PFSK-1 (cell line): ENCODE data around the gene SETSIP.

ENCODE experiments used
- POLR2AphosphoS5 ChIP-seq: IDR thresholded peaks from 2 replicates; pipeline ENCODE4 v1.6.1; 2012; ENCODE audit warnings: low read depth, mild to moderate bottlenecking, control low read depth, low read length, moderate library complexity
- REST ChIP-seq, 2 experiments: IDR thresholded peaks; 2 replicates each; pipeline versions ENCODE4 v1.6.1 to v1.8.0; 2011 to 2012; ENCODE audit warnings: low read depth in 2 of 2, low read length in 2 of 2, control low read depth in 1 of 2, inconsistent platforms in 1 of 2, mild to moderate bottlenecking in 1 of 2, moderate library complexity in 1 of 2; ENCODE audit not compliant: insufficient read depth in 1 of 2

DNA sequence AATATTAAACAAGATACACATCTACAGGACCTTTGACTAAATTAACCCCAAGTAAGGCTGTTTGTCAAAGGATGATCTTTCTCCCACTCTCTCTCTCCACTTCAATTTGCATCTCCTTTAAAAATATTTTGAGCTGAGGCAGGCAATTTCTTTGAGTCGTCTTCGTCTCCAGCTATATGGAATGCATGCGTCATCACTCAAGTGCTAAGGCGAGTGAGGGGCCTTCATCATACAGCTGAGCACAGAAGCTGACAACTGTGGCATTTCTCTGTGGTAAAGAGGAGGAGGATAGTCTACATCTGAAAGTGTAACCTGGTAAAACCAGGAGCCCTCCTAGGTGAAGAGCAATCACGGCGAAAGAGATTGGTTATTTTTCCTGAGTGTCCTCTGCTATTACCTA is 37.8 kb downstream of the SETSIP start:
- no peak for TF ChIP-seq REST (IDR thresholded peaks at IDR 0.05; ENCODE audit: insufficient read depth in 1 of 2, low read depth in 2 of 2, low read length in 2 of 2)
- TF ChIP-seq POLR2AphosphoS5, result no peak
